Measurements from ENCODE around the gene NDUFAF8. TPM values are rescaled to one million over a fixed set of nuclear protein-coding genes. Genes with fewer than 3 reads are reported as not detected.

NDUFAF8 gene
- total RNA-seq, 1 donor from 2014 or later: 31.6 TPM

- Histone ChIP-seq H3K27me3 (ENCODE audit: control insufficient read depth, insufficient read depth, low read length) (no peaks in the 10 kb centered on the region), H3K36me3 (ENCODE audit: control insufficient read depth, insufficient read depth, low read length) (peaks cover 37% of the 10 kb centered on the region), H3K4me3 (ENCODE audit: low read depth, low read length) (no peak overlapping the region)
- DNase-seq (ENCODE audit: low read depth): no peak
- no peak for TF ChIP-seq CTCF (IDR thresholded peaks at IDR 0.05; ENCODE audit: insufficient read depth, low read length, severe bottlenecking)
- no peak for FAIRE-seq
These were observed 38.3 kb downstream of the NDUFAF8 start for GRCh38 chr17:81277421-81277820.

GRCh38 chr17:81277946-81278693 is 39.0 kb downstream of the NDUFAF8 start:
- FAIRE-seq (no peak), DNase-seq (ENCODE audit: low read depth) (no peak)
- H3K27me3 ChIP-seq (ENCODE audit: control insufficient read depth, insufficient read depth, low read length): no peaks in the 10 kb centered on the region
- H3K36me3 ChIP-seq (ENCODE audit: control insufficient read depth, insufficient read depth, low read length): peaks cover 34% of the 10 kb centered on the region
- no peak for TF ChIP-seq CTCF (IDR thresholded peaks at IDR 0.05; ENCODE audit: insufficient read depth, low read length, severe bottlenecking)
- no peak overlapping the region for H3K4me3 ChIP-seq (ENCODE audit: low read depth, low read length)

- FAIRE-seq: no peak
- Histone ChIP-seq H3K27me3 (ENCODE audit: control insufficient read depth, insufficient read depth, low read length) (no peaks in the 10 kb centered on the region), H3K36me3 (ENCODE audit: control insufficient read depth, insufficient read depth, low read length) (peaks cover 30% of the 10 kb centered on the region), H3K4me3 (ENCODE audit: low read depth, low read length) (no peak overlapping the region)
- TF ChIP-seq CTCF (IDR thresholded peaks at IDR 0.05; ENCODE audit: insufficient read depth, low read length, severe bottlenecking): no peak
- no peak for DNase-seq (ENCODE audit: low read depth)
These were observed 39.7 kb downstream of the NDUFAF8 start for GRCh38 chr17:81278831-81279230.

- no peak for DNase-seq (ENCODE audit: low read depth)
- Histone ChIP-seq H3K27me3 (ENCODE audit: control insufficient read depth, insufficient read depth, low read length) (no peaks in the 10 kb centered on the region), H3K36me3 (ENCODE audit: control insufficient read depth, insufficient read depth, low read length) (peaks cover 30% of the 10 kb centered on the region), H3K4me3 (ENCODE audit: low read depth, low read length) (no peak overlapping the region)
- no peak for FAIRE-seq
- no peak for TF ChIP-seq CTCF (IDR thresholded peaks at IDR 0.05; ENCODE audit: insufficient read depth, low read length, severe bottlenecking)
These were observed 40.5 kb downstream of the NDUFAF8 start for GRCh38 chr17:81279278-81280275.

GRCh38 chr17:81280571-81280970 is 41.5 kb downstream of the NDUFAF8 start:
- H3K36me3 ChIP-seq (ENCODE audit: control insufficient read depth, insufficient read depth, low read length): peaks cover 34% of the 10 kb centered on the region
- H3K4me3 ChIP-seq (ENCODE audit: low read depth, low read length): no peak overlapping the region
- FAIRE-seq (no peak), DNase-seq (ENCODE audit: low read depth) (no peak)
- no peak for TF ChIP-seq CTCF (IDR thresholded peaks at IDR 0.05; ENCODE audit: insufficient read depth, low read length, severe bottlenecking)
- no peaks in the 10 kb centered on the region for H3K27me3 ChIP-seq (ENCODE audit: control insufficient read depth, insufficient read depth, low read length)

Data from bronchial epithelial cell (primary cell).